SIG-M5 treated with dmso at 0.1 percent for 504 hours (cell line): Measurements from ENCODE around the gene RBMX.
"Not testable (repeated sequence)": the region's sequence is repeated elsewhere in the genome, so short reads cannot be mapped to it uniquely, and the experiment has no call there.

Experiments
- DNase-seq: peaks from one replicate; lab custom pipeline; 2025; ENCODE audit not compliant: unreplicated experiment; lab: John Stamatoyannopoulos, UW

The RBMX gene

DNA sequence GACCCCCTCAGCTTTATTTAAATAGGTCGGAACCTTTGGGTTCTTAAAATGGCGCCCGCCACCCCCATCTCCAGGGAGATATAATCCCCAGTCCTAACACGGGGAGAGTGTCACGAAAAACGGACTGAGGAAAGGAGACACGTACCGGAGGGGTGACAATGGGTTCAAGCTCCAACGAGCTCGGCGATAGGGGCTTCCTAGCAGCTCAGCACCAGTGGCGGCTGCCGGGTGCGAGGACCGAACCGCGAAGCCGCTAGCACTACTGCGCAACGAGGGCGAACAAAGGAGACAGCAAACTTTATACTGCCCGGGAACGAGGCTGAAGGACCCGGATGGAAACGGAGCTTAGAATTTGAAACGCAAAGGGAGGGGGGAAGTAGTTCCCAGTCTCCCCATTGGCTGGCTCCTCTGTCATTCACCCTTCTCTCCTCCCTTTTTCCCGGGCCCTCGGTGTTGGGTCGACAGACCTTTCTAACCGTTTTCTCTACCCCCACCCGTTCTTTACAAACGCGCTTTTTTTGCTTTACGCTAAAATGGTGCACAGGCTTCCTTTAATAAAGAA, at the start of gene RBMX:
Gene RBMX (minus strand): TSS at position 274 of the 562 bp plus-strand sequence. CDS start 1,298 bp downstream, outside the sequence.
- peak; percentile 92 for DNase-seq

DNA sequence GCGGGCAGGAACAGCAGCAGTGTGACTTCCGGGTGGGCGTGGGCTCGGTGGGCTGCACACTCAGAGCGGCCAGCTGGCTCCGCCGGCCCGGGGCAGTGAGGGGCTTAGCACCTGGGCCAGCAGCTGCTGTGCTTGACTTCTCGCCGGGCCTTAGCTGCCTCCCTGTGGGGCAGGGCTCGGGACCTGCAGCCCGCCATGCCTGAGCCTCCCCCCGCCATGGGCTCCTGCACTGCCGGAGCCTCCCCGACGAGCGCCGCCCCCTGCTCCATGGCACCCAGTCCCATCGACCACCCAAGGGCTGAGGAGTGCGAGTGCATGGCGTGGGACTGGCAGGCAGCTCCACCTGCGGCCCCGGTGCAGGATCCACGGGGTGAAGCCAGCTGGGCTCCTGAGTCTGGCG, 40.9 kb upstream of the RBMX start:
- not testable (repeated sequence) for DNase-seq

DNA sequence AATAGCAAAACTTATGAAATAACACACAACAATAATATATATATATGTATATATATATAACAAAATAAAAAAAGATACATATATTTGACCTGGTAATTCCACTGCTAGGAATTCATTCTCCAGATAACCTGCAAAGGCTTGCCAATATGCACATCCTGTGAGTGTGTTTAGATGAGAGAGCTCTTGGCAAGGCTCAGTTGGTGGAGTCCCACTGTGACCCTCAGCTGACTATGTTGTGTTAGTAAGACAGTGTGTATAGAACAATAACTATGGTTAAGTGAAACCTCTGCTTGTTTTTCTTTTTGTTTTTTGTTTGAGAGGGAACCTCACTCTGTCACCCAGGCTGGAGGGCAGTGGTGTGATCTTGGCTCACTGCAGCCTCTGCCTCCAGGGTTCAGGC, 39.5 kb upstream of the RBMX start:
- DNase-seq = no peak

DNA sequence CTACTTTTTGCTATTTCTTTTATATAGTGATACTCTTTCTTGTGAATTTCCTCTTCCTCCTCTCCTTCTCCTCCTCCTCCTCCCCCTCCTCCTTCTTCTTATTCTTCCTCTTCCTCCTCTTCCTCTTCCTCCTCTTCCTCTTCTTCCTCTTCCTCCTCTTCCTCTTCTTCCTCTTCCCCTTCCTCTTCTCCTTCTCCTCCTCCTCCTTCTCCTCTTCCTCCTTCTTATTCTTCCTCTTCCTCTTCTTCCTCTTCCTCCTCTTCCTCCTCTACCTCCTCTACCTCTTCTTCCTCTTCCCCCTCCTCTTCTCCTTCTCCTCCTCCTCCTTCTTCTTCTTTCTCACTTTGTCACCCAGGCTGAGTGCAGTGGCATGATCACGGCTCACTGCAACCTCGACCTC, 36.3 kb upstream of the RBMX start:
- no peak for DNase-seq

DNA sequence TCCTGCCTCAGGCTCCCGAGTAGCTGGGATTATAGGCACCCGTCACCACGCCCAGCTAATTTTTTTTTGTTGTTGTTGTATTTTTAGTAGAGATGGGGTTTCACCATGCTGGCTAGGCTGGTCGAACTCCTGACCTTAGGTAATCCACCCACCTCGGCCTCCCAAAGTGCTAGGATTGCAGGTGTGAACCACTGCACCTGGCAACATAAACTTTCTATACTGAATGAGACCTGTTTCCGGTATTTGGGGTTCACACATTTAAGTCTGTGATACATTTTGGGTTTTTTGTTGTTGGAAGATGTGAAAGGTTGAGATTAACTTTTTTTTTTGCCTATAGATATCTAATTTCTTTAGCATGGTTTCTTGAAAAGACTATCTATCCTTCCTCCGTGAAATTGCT, 31.1 kb upstream of the RBMX start:
- DNase-seq = not testable (repeated sequence)

DNA sequence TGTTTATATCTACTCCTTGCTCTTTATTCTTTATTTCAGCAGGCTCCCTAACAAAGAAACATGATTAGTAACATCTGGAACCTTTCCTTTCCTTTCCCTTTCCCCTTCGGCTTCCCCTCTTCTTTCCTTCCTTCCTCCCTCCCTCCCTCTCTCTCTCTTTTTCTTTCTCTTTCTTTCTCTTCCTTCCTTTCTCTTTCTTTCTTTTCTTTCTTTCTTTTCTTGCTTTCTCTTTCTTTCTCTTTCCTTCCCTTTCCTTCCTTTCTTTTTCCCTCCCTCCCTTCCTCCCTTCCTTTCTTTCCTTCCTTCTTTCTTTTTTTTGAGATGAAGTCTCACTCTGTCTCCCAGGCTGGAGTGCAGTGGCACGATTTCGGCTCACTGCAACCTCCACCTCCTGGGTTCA, 30.7 kb upstream of the RBMX start:
- DNase-seq = no peak

DNA sequence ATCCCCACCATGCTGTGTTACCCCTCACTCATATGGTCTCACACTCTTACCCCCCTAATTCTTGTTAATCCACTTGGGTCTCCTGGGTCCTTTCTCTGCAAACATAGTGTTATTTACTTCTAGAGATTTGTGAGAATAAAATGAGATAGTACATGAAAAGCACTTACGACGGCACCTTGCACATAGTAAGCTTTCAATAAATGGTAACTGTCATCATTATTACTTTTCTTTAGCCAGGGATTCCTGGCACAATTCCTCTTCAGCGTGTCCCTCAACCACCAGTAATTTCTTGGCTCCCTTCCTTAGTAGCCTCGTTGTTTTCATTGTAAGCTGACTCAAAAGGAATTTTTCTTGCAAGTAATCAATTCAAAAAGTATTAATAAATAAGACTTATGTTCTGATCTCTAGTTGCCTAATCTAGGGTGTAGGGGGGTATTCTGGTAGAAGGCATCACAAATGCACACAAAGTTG, 30.1 kb upstream of the RBMX start:
- DNase-seq = no peak

DNA sequence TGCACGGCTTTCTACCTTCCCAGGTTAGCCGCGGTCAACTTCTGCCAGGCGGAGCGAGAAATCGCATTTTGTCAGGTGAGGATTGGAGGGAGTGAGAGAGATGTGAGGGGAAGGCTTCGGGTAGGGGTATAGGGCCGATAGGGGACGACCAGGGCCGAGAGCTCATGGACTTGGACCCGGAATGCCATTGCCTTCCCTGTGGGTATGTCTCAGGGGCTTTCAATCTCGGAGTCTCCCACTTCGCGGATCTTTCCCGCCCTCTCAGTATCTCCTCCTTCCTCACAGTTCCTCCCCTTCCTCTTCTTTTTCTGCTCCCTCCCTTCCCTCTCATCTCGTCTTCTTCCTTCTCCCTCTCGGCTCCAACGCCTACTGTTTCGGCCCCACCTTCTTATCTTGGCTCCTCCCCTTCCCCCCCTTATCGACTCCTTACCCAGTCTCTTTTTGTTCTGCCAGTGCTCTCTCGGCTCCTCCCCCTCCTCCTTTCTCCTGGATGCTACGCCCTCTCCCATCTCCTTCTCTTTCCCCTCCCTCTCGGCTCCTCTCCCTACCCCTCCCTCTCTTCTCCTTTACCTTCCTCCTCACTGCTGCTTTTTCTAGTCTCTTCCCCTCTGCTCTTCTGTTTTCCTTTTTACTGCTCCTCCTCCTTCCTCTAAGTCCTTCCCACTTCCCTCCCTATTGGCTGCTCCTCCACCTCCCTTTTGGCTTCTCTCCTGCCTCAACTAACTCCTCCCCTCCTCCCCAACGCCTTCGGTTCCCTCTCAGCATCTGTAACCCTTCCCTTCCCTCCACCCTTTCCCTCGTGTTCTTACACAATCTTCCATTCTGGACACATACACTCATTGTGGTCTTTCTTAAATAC, 29.4 kb upstream of the RBMX start:
- peak; percentile 96 for DNase-seq

DNA sequence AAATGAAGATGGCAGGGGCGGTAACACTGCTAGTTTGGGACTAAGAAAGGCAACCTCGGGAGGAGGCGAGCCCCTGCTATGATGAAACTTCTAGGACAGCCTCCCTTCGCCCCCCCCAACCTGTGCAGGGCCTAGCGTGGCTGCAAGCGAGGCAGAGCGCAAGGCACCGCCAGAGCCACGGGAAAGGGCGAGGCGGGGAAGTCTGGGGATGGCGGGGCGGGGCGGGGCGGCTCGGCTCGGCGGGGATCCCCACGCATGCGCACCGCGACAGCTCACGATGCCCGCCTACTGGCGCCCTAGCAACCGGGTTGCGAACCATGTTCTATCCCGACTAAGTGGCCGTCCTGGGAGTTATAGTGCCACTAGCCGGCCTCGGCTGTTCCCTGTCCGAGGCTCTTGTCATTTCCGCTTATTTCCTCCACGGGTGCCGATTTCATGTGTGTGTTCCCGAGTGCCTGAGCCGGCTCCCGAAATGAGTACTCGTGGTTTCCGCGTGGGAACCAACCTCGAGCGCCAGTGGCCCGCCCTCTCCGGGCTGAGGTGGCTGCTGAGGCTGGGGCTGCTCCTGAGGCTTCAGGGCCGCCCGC, 28.7 kb upstream of the RBMX start:
- DNase-seq = peak; percentile 75

DNA sequence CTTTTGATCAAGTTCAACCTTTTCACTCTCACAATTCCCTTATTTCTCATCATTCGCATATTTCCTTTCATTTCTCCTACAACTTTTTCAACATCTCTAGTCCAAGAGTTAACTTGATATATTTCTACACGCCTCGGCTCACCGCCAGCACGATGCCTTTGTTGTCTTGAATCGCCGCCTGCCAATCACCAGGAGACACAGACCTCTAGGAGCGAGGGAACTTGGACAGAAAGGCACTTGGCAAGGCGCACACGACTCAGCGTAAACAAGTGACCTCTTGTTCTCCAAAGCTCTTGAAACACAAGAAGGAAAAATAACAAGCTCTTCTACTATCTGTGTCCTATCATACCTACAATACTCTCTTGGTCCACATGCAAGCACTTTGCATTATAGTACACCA, 27.1 kb upstream of the RBMX start:
- no peak for DNase-seq

DNA sequence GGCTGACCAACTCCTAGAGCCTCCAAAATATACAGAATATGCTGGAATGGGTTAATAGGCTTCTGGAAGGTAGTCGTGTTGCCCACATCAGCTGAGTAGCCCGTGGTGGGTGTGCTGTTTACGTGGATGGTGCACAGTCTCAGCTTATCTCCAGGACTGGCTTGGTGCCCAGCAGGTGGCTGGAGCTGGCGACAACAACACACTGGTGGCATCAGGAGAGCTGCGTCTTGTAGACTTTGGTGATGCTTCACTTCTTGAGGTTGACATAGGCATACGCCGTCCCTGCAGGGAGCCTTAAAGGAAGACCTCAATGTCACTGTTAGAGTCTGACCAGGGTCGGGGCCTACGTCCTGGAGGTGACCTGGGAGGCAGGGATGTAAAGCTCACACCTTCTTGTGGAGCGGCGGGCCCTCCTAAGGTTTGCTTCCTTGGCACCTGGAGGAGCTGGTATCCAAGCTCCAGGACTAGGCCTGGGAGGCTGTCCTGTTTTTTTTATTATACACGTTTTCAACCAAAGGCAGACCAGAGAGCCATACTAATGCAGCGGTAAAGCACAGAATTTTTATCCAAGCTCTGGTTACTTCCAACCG, 26.5 kb upstream of the RBMX start:
- no peak for DNase-seq

DNA sequence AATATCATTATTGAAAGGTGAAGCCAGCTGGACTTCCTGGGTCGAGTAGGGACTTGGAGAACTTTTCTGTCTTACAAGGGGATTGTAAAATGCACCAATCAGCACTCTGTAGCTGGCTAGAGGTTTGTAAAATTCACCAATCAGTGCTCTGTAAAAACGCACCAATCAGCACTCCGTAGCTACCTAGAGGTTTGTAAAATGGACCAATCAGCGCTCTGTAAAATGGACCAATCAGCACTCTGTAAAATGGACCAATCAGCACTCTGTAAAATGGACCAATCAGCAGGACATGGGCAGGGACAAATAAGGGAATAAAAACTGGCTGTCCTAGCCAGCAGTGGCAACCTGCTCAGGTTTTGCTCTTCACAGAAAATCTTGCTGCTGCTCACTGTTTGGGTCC, 23.5 kb upstream of the RBMX start:
- not testable (repeated sequence) for DNase-seq

DNA sequence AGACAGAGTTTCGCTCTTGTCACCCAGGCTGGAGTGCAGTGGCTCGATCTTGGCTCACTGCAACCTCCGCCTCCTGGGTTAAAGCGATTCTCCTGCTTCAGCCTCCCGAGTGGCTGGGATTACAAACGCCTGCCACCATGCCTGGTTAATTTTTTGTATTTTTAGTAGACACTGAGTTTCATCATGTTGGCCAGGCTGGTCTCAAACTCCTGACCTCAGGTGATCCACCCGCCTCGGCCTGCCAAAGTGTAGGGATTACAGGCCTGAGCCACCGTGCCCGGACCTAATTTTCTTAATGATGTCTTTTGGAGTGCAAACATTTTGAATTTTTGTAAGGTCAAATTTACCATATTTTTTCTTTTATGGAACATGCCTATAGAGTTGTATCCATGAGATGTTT, 19.5 kb upstream of the RBMX start:
- DNase-seq = not testable (repeated sequence)

DNA sequence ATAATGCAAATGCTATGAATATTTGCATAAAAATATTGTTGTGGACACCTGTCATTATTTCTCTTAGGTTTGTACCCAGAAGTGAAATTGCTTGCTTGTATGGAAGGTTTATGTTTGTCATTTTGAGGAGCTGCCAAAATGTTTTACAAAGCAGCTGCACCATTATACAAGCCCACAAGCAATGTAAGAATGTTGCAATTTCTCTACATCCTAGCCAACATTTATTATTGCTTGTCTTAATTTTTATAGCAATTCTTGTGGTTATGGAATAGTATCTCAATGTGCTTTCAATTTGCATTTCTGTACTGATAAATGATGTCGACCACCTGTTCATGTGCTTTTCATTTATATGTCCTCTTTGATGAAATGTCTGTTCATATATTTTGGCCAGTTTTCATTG, 18.7 kb upstream of the RBMX start:
- no peak for DNase-seq

DNA sequence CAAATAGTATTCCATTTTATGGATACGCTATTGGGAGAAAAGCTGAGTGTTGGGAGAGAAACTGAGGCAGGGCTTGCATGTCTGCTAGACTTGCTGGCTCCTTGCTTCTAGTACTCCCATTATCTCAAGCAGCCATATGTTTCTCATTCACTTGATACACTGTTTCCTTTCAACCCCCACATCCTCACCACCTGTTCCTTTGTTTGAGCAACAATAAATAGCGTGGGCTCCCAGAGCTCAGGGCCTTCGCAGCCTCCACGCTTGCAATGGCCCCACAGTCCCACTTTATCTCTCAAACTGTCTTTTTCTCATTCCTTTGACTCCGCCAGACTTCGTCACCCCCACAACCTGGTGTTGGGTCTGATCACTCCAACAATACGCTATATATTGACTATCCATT, 18.2 kb upstream of the RBMX start:
- not testable (repeated sequence) for DNase-seq

DNA sequence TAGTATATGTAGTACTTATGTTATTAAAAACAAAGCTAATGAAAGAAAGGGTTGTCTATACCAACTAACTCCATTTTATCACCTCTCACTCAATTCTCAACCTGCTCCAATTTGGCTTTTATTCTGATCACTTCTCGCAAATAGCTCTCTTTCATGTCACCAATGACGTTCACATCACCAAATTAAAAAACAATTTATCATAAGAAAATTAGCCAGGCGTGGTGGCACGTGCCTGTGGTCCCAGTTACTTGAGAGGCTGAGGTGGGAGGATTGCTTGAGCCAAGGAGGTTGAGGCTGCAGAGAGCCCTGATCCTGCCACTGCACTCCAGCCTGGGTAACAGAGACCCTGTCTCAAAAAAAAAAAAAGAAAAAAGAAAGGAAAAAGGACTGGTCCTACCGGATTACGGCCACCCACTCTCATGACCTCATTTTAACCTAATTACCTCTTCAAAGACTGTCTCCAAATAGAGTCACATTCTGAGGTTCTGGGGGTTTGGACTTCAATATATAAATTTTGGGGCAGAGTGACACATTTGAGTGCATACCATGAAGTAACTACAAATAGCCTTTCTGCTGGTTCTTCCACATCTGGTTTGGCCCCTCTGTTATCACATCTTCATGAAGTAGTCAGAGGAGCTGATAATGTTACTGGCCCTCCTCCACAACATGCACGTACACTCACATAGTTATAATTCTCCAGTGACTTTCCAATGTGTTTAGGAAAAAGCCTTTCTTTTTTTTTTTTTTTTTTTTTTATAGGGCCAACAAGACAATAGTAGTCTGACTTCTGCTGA, 15.8 kb upstream of the RBMX start:
- no peak for DNase-seq

DNA sequence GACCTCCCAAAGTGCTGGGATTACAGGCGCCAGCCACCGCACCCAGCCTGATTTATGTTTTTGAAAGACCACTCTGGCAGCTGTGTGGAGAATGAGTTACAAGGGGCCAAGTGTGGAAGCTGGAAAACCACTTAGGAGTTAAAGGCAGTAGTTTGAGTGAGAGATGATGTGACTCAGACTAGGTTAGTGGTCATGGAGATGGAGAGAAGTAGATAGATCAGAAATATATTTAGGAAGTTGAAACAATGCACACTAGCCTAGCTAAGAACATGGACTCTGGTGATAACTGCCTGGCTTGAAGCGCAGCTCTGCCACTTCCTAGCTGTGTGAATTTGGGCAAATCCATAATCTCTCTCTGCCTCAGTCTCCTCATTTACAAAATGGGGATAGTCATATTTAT, 11.9 kb upstream of the RBMX start:
- DNase-seq = no peak

DNA sequence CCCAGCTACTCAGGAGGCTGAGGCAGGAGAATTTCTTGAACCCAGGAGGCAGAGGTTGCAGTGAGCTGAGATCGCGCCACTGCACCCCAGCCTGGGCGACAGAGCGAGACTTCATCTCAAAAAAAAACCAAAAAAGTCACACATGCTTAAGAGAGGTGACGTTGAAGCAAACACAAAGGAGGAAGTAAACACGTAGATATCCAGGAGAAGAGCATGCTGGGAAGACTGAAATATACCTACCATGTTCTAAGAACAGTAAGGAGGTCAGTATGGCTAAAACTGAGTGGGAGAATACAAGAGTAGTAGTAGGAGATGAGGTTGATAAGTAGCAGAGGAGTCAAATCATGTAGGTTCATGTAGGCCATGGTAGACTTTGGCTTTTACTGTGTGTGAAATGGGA, 10.1 kb upstream of the RBMX start:
- DNase-seq = not testable (repeated sequence)

DNA sequence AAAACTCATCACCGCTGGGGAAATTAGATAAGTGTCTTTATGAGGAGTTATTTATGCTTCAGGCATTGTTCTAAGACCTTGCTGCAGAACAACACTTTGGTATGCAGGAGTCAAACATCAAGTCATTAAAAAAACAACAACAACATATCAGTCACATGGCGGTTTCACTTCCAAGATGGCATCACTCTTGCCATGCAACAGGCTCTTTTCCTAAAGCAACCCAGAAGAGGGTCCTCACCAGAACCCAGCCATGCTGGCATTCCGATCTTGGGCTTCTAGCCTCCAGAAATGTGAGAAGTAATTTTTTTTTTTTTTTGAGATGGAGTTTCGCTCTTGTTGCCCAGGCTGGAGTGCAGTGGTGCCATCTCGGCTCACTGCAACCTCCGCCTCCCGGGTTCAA, 8.7 kb upstream of the RBMX start:
- no peak for DNase-seq

DNA sequence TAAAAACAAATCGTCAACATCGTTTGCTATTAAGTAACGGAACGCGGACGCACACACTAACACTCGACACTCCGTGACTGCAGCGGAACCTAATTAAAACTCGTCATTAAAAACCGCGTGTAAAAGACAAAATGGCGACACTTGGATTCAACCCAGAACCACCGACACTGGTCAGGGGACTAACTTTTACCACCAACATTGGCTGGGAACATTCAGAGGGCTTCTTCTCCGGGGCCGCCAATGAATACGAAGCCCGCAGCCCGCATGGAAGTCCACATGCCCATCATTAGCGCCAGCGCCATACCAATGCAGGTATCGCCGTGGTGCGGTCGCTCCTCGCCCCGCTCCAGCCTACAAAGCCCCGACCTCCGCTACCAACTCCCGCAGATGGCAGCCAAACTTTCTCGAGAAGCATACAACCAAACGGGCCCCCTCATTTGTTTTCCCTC, 498 bp downstream of the RBMX start:
- peak; percentile 29 for DNase-seq
